Glutamatergic neuron (in vitro differentiated cells): ENCODE results near the gene NSUN4. TPM values are rescaled to one million over a fixed set of nuclear protein-coding genes. Genes with fewer than 3 reads are reported as not detected.

Experiments used
- DNase-seq: peaks from one replicate; pipeline ENCODE4 v3.0.0; 2022
- H3K27ac Mint-ChIP-seq: one replicate; pipeline ENCODE4 v1.8.0; 2020; ENCODE audit warnings: mild to moderate bottlenecking, mixed read lengths, inconsistent platforms; ENCODE audit not compliant: unreplicated experiment
- H3K27me3 Mint-ChIP-seq: one replicate; pipeline ENCODE4 v1.8.0; 2020; ENCODE audit warnings: mild to moderate bottlenecking, moderate library complexity, mixed read lengths, inconsistent platforms; ENCODE audit not compliant: unreplicated experiment
- H3K36me3 Mint-ChIP-seq: one replicate; pipeline ENCODE4 v1.8.0; 2020; ENCODE audit warnings: mild to moderate bottlenecking, mixed read lengths, inconsistent platforms; ENCODE audit not compliant: unreplicated experiment
- H3K4me1 Mint-ChIP-seq: one replicate; pipeline ENCODE4 v1.8.0; 2020; ENCODE audit warnings: mild to moderate bottlenecking, low read depth, mixed read lengths, inconsistent platforms; ENCODE audit not compliant: unreplicated experiment
- H3K4me3 Mint-ChIP-seq: one replicate; pipeline ENCODE4 v1.8.0; 2020; ENCODE audit warnings: mild to moderate bottlenecking, mixed read lengths, inconsistent platforms; ENCODE audit not compliant: unreplicated experiment
- H3K9me3 Mint-ChIP-seq: one replicate; pipeline ENCODE4 v1.8.0; 2020; ENCODE audit warnings: mild to moderate bottlenecking, moderate library complexity, mixed read lengths, inconsistent platforms; ENCODE audit not compliant: unreplicated experiment
- CTCF ChIP-seq: fragments of 200-600 bp; sonication (generic); IDR thresholded peaks from one replicate; pipeline ENCODE4 v1.5.0; 2021; ENCODE audit not compliant: partially characterized antibody, unreplicated experiment
- total RNA-seq: library from RNA; stranded (reverse); fragmentation: NEBNext Ultra II Directional; extraction: Animal tissue kit (Norgen Biotek cat#: 25700); gene quantifications from one replicate; pipeline ENCODE4 v1.2.1, GENCODE V29; 2021; ENCODE audit not compliant: unreplicated experiment

Gene NSUN4
- total RNA-seq, 1 donor from 2014 or later: 20.2 TPM

- peaks cover 14% of the 10 kb centered on the region for H3K4me1 Mint-ChIP-seq
- peaks cover 9% of the 10 kb centered on the region for H3K9me3 Mint-ChIP-seq
- TF ChIP-seq CTCF: peak; percentile 22
- no peak for DNase-seq
- peaks cover 13% of the 10 kb centered on the region for H3K27me3 Mint-ChIP-seq
- no peaks in the 10 kb centered on the region for H3K36me3 Mint-ChIP-seq
- peak overlapping the region; percentile 100 for H3K4me3 Mint-ChIP-seq
- peak overlapping the region; percentile 100 for H3K27ac Mint-ChIP-seq
These were observed 1.6 kb downstream of the NSUN4 start for GRCh38 chr1:46342084-46342656.

GRCh38 chr1:46342677-46343350, 2.2 kb downstream of the NSUN4 start:
- Mint-ChIP-seq H3K4me1 (peaks cover 14% of the 10 kb centered on the region), H3K4me3 (peak overlapping the region; percentile 28), H3K36me3 (no peaks in the 10 kb centered on the region), H3K27ac (no peak overlapping the region), H3K27me3 (peaks cover 13% of the 10 kb centered on the region), H3K9me3 (peaks cover 9% of the 10 kb centered on the region)
- no peak for TF ChIP-seq CTCF
- no peak for DNase-seq

- Mint-ChIP-seq H3K27me3 (peaks cover 13% of the 10 kb centered on the region), H3K4me3 (no peak overlapping the region), H3K4me1 (peaks cover 14% of the 10 kb centered on the region), H3K27ac (no peak overlapping the region), H3K9me3 (peaks cover 9% of the 10 kb centered on the region), H3K36me3 (no peaks in the 10 kb centered on the region)
- no peak for DNase-seq
- no peak for TF ChIP-seq CTCF
These were observed 2.7 kb downstream of the NSUN4 start for GRCh38 chr1:46343351-46343695.

GRCh38 chr1:46343705-46344104, 3.1 kb downstream of the NSUN4 start:
- no peaks in the 10 kb centered on the region for H3K36me3 Mint-ChIP-seq
- peaks cover 9% of the 10 kb centered on the region for H3K9me3 Mint-ChIP-seq
- DNase-seq: no peak
- peaks cover 14% of the 10 kb centered on the region for H3K4me1 Mint-ChIP-seq
- H3K27ac Mint-ChIP-seq: no peak overlapping the region
- TF ChIP-seq CTCF: no peak
- no peak overlapping the region for H3K4me3 Mint-ChIP-seq
- H3K27me3 Mint-ChIP-seq: peaks cover 13% of the 10 kb centered on the region

GRCh38 chr1:46344481-46344880, 3.9 kb downstream of the NSUN4 start:
- Mint-ChIP-seq H3K27me3 (peaks cover 12% of the 10 kb centered on the region), H3K4me3 (no peak overlapping the region), H3K9me3 (peaks cover 9% of the 10 kb centered on the region), H3K4me1 (peaks cover 13% of the 10 kb centered on the region), H3K36me3 (no peaks in the 10 kb centered on the region), H3K27ac (no peak overlapping the region)
- no peak for DNase-seq
- TF ChIP-seq CTCF: no peak
